Measurements from ENCODE around the gene TTLL13.

TTLL13 gene

GRCh38 chr15:90211440-90212143, 37.8 kb upstream of the TTLL13 start:
- TF ChIP-seq CTCF (IDR thresholded peaks at IDR 0.05): no peak

GRCh38 chr15:90212221-90213098, 36.9 kb upstream of the TTLL13 start:
- TF ChIP-seq CTCF (IDR thresholded peaks at IDR 0.05): no peak

- no peak for TF ChIP-seq CTCF (IDR thresholded peaks at IDR 0.05)
Observed at GRCh38 chr15:90213122-90213817, 36.1 kb upstream of the TTLL13 start.

GRCh38 chr15:90213818-90214204, 35.5 kb upstream of the TTLL13 start:
- TF ChIP-seq CTCF (IDR thresholded peaks at IDR 0.05): no peak

GRCh38 chr15:90214553-90215196, 34.7 kb upstream of the TTLL13 start:
- no peak; the same call in 1 of the 2 replicates for TF ChIP-seq CTCF (IDR thresholded peaks at IDR 0.05)

- TF ChIP-seq CTCF (IDR thresholded peaks at IDR 0.05): no peak
Observed at GRCh38 chr15:90217671-90218394, 31.5 kb upstream of the TTLL13 start.
